HG03064 (cell line): ENCODE results near the gene TSHZ2.

Experiments used
- ATAC-seq: cut with Tn5 transposase; IDR thresholded peaks from one replicate; pipeline ENCODE4 v1.9.1; 2021; ENCODE audit warnings: low read depth; ENCODE audit not compliant: unreplicated experiment

Gene TSHZ2

GRCh38 chr20:53150532-53150931 is 178.4 kb downstream of the TSHZ2 start:
- ATAC-seq, result no peak

GRCh38 chr20:53152228-53152627 is 180.1 kb downstream of the TSHZ2 start:
- no peak for ATAC-seq

GRCh38 chr20:53154540-53154939 is 182.4 kb downstream of the TSHZ2 start:
- ATAC-seq, result no peak

GRCh38 chr20:53157443-53158408 is 185.6 kb downstream of the TSHZ2 start:
- ATAC-seq, result peak; percentile 59

- no peak for ATAC-seq
Observed at GRCh38 chr20:53159160-53159559, 187.0 kb downstream of the TSHZ2 start.

- no peak for ATAC-seq
Observed at GRCh38 chr20:53161073-53161472, 188.9 kb downstream of the TSHZ2 start.

- ATAC-seq, result no peak
Observed at GRCh38 chr20:53161473-53161872, 189.3 kb downstream of the TSHZ2 start.

GRCh38 chr20:53162251-53162835 is 190.2 kb downstream of the TSHZ2 start:
- no peak for ATAC-seq

- ATAC-seq, result no peak
Observed at GRCh38 chr20:53163486-53163885, 191.3 kb downstream of the TSHZ2 start.

GRCh38 chr20:53164072-53164471 is 191.9 kb downstream of the TSHZ2 start:
- no peak for ATAC-seq

- ATAC-seq, result no peak
Observed at GRCh38 chr20:53165452-53165851, 193.3 kb downstream of the TSHZ2 start.

- no peak for ATAC-seq
Observed at GRCh38 chr20:53168491-53168890, 196.3 kb downstream of the TSHZ2 start.

GRCh38 chr20:53170196-53170595 is 198.0 kb downstream of the TSHZ2 start:
- no peak for ATAC-seq

GRCh38 chr20:53171065-53171464 is 198.9 kb downstream of the TSHZ2 start:
- no peak for ATAC-seq

GRCh38 chr20:53174454-53174853 is 202.3 kb downstream of the TSHZ2 start:
- ATAC-seq, result no peak

- ATAC-seq, result no peak
Observed at GRCh38 chr20:53175135-53175780, 203.1 kb downstream of the TSHZ2 start.

GRCh38 chr20:53176134-53176533 is 204.0 kb downstream of the TSHZ2 start:
- ATAC-seq, result no peak

GRCh38 chr20:53177687-53178086 is 205.5 kb downstream of the TSHZ2 start:
- no peak for ATAC-seq

GRCh38 chr20:53179749-53180148 is 207.6 kb downstream of the TSHZ2 start:
- ATAC-seq, result no peak

GRCh38 chr20:53180928-53181362 is 208.8 kb downstream of the TSHZ2 start:
- ATAC-seq, result no peak

GRCh38 chr20:53181866-53182376 is 209.8 kb downstream of the TSHZ2 start:
- ATAC-seq, result no peak
